ENCODE measurements around the gene GRIK1. TPM values are rescaled to one million over a fixed set of nuclear protein-coding genes. Genes with fewer than 3 reads are reported as not detected.

Gene GRIK1
- total and polyA plus RNA-seq, 2 donors (not counting 1 experiment from before 2014, with no cell fraction given), result not detected

DNA sequence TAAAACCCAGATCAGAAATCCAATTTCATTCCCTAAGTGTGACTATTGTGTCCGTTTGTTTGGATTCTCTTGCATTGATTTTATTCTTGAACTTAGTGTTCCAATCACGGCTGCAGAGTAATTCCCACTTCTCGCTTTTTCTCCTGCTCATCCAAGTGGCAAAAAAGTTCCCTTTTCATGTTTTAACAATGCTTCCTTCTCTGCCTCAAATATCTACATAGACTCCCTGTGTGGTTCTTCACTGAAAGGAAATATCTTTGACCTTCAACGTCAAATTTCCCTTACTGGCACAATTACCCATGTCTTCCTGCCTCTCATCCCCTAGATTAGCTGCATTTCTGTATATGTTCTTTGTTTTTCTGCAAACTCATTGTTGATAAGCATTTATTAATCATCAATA lies 335.7 kb downstream of the GRIK1 start:
- POLR2A ChIA-PET, result no interaction called here
- Mint-ChIP-seq H3K27ac (no peak overlapping the region), H3K27me3 (no peaks in the 10 kb centered on the region), H3K4me1 (no peaks in the 10 kb centered on the region), H3K4me3 (no peak overlapping the region), H3K9me3 (ENCODE audit: insufficient read depth) (no peaks in the 10 kb centered on the region)
- no peak overlapping the region for H2AFZ ChIP-seq (ENCODE audit: insufficient read depth, low read depth, low read length, poor library complexity, severe bottlenecking)
- TF ChIP-seq, protein P1, sequence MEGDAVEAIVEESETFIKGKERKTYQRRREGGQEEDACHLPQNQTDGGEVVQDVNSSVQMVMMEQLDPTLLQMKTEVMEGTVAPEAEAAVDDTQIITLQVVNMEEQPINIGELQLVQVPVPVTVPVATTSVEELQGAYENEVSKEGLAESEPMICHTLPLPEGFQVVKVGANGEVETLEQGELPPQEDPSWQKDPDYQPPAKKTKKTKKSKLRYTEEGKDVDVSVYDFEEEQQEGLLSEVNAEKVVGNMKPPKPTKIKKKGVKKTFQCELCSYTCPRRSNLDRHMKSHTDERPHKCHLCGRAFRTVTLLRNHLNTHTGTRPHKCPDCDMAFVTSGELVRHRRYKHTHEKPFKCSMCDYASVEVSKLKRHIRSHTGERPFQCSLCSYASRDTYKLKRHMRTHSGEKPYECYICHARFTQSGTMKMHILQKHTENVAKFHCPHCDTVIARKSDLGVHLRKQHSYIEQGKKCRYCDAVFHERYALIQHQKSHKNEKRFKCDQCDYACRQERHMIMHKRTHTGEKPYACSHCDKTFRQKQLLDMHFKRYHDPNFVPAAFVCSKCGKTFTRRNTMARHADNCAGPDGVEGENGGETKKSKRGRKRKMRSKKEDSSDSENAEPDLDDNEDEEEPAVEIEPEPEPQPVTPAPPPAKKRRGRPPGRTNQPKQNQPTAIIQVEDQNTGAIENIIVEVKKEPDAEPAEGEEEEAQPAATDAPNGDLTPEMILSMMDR (IDR thresholded peaks at IDR 0.05), result no peak
- TF ChIP-seq EZH2 (IDR thresholded peaks at IDR 0.05; ENCODE audit: borderline replicate concordance, insufficient read depth, low read depth, low read length, poor library complexity, severe bottlenecking), result no peak
- H3K4me1 ChIP-seq (ENCODE audit: control insufficient read depth in 2 of 2, insufficient read depth in 2 of 2, low read length in 2 of 2), result no peaks in the 10 kb centered on the region
- 93% methylated on average over 3 of the region's 4 CpGs for WGBS (ENCODE audit: insufficient coverage)
- H3K4me3 ChIP-seq (ENCODE audit: control extremely low read depth in 1 of 5, extremely low read depth in 1 of 5, insufficient read depth in 1 of 5, low read depth in 2 of 5, low read length in 4 of 5), result no peak overlapping the region
- intact Hi-C loops (cut with micrococcal nuclease), result no loop called here
- no peaks in the 10 kb centered on the region for H4K20me1 ChIP-seq (ENCODE audit: control insufficient read depth, insufficient read depth, low read length, poor library complexity, severe bottlenecking)
- H3K4me2 ChIP-seq (replicated peaks; ENCODE audit: low read depth, low read length, poor library complexity, severe bottlenecking), result no peak overlapping the region
- CTCF ChIA-PET, result no interaction called here
- no peak overlapping the region for H3K27ac ChIP-seq (ENCODE audit: low read length in 2 of 2)
- no peak overlapping the region for H3K9ac ChIP-seq (ENCODE audit: low read length)
- H3K9me3 ChIP-seq (ENCODE audit: control extremely low read depth in 1 of 3, control insufficient read depth in 2 of 3, insufficient read depth in 1 of 3, low read length in 2 of 3), result no peaks in the 10 kb centered on the region
- DNase-seq (no peak), ATAC-seq (ENCODE audit: low read depth) (no peak)
- no peaks in the 10 kb centered on the region for H3K79me2 ChIP-seq (ENCODE audit: control insufficient read depth, insufficient read depth, low read length)
- no peaks in the 10 kb centered on the region for H3K27me3 ChIP-seq (replicated peaks in 1 of 4; ENCODE audit: control extremely low read depth in 1 of 4, control insufficient read depth in 3 of 4, insufficient read depth in 4 of 4, low read length in 3 of 4)
- no peaks in the 10 kb centered on the region for H3K36me3 ChIP-seq (replicated peaks in 1 of 2; ENCODE audit: control extremely low read depth in 1 of 2, control insufficient read depth in 1 of 2, extremely low read depth in 1 of 2, insufficient read depth in 2 of 2, low read length in 1 of 2)

- H3K27ac ChIP-seq (ENCODE audit: low read length in 2 of 2), result no peak overlapping the region
- no peaks in the 10 kb centered on the region for H4K20me1 ChIP-seq (ENCODE audit: control insufficient read depth, insufficient read depth, low read length, poor library complexity, severe bottlenecking)
- DNase-seq (no peak), ATAC-seq (ENCODE audit: low read depth) (no peak)
- Mint-ChIP-seq H3K9me3 (ENCODE audit: insufficient read depth) (no peaks in the 10 kb centered on the region), H3K27ac (no peak overlapping the region), H3K4me1 (no peaks in the 10 kb centered on the region), H3K4me3 (no peak overlapping the region), H3K27me3 (no peaks in the 10 kb centered on the region)
- no peaks in the 10 kb centered on the region for H3K4me1 ChIP-seq (ENCODE audit: control insufficient read depth in 2 of 2, insufficient read depth in 2 of 2, low read length in 2 of 2)
- WGBS (ENCODE audit: insufficient coverage), result 90% methylated on average over 2 of the region's 4 CpGs
- H3K4me2 ChIP-seq (replicated peaks; ENCODE audit: low read depth, low read length, poor library complexity, severe bottlenecking), result no peak overlapping the region
- no peak for TF ChIP-seq EZH2 (IDR thresholded peaks at IDR 0.05; ENCODE audit: borderline replicate concordance, insufficient read depth, low read depth, low read length, poor library complexity, severe bottlenecking)
- TF ChIP-seq, protein P1 (IDR thresholded peaks at IDR 0.05), result no peak
- intact Hi-C loops (cut with micrococcal nuclease), result no loop called here
- CTCF ChIA-PET, result no interaction called here
- no peak overlapping the region for H2AFZ ChIP-seq (ENCODE audit: insufficient read depth, low read depth, low read length, poor library complexity, severe bottlenecking)
- no peak overlapping the region for H3K9ac ChIP-seq (ENCODE audit: low read length)
- no peaks in the 10 kb centered on the region for H3K9me3 ChIP-seq (ENCODE audit: control extremely low read depth in 1 of 3, control insufficient read depth in 2 of 3, insufficient read depth in 1 of 3, low read length in 2 of 3)
- no peaks in the 10 kb centered on the region for H3K79me2 ChIP-seq (ENCODE audit: control insufficient read depth, insufficient read depth, low read length)
- H3K27me3 ChIP-seq (replicated peaks in 1 of 4; ENCODE audit: control extremely low read depth in 1 of 4, control insufficient read depth in 3 of 4, insufficient read depth in 4 of 4, low read length in 3 of 4), result no peaks in the 10 kb centered on the region
- H3K36me3 ChIP-seq (replicated peaks in 1 of 2; ENCODE audit: control extremely low read depth in 1 of 2, control insufficient read depth in 1 of 2, extremely low read depth in 1 of 2, insufficient read depth in 2 of 2, low read length in 1 of 2), result no peaks in the 10 kb centered on the region
- H3K4me3 ChIP-seq (ENCODE audit: control extremely low read depth in 1 of 5, extremely low read depth in 1 of 5, insufficient read depth in 1 of 5, low read depth in 2 of 5, low read length in 4 of 5), result no peak overlapping the region
- POLR2A ChIA-PET, result no interaction called here
Observed at GRCh38 chr21:29601047-29601446, 338.7 kb downstream of the GRIK1 start.
